Left ventricle myocardium inferior (tissue), 1 donor: ENCODE results near the gene GPR78. TPM values are rescaled to one million over a fixed set of nuclear protein-coding genes. Genes with fewer than 3 reads are reported as not detected.
"Not testable (repeated sequence)": the region's sequence is repeated elsewhere in the genome, so short reads cannot be mapped to it uniquely, and the experiment has no call there.

Experiments used
- DNase-seq: peaks from one replicate; pipeline ENCODE4 v3.0.0-alpha.2; 2020
- H3K27ac ChIP-seq: fragments of 200-600 bp; replicated peaks from 2 replicates; pipeline ENCODE4 v1.8.0; 2021
- H3K27me3 ChIP-seq: fragments of 200-600 bp; 2 replicates; pipeline ENCODE4 v1.8.0; 2021; ENCODE audit warnings: low read depth
- H3K36me3 ChIP-seq: fragments of 200-600 bp; 2 replicates; pipeline ENCODE4 v1.8.0; 2021
- H3K4me1 ChIP-seq: fragments of 200-600 bp; 2 replicates; pipeline ENCODE4 v1.8.0; 2021
- H3K4me3 ChIP-seq: fragments of 200-600 bp; 2 replicates; pipeline ENCODE4 v1.8.0; 2021; ENCODE audit warnings: mild to moderate bottlenecking, moderate library complexity
- H3K9me3 ChIP-seq: fragments of 200-600 bp; replicated peaks from 2 replicates; pipeline ENCODE4 v1.8.0; 2021
- intact Hi-C: fragments of 100-400 bp; cut with micrococcal nuclease; formaldehyde crosslinking; loops from one replicate; pipeline ENCODE4 v1.11.0; 2022
- total RNA-seq: library from RNA; stranded (reverse); fragmentation: NEBNext Ultra II Directional; extraction: Animal tissue kit (Norgen Biotek cat#: 25700); gene quantifications from one replicate; pipeline ENCODE4 v1.2.1, GENCODE V29; 2021
- TF ChIP-seq, protein P1 (sequence below): fragments of 200-600 bp; IDR thresholded peaks from 2 replicates; pipeline ENCODE4 v1.8.0; 2021; ENCODE audit warnings: antibody characterized with exemption, mild to moderate bottlenecking, borderline replicate concordance
- donor health status: DM: no; HTN: yes; CAD: no; lungs with severe emphysema.

Gene GPR78
- total RNA-seq, 1 donor from 2014 or later = not detected

DNA sequence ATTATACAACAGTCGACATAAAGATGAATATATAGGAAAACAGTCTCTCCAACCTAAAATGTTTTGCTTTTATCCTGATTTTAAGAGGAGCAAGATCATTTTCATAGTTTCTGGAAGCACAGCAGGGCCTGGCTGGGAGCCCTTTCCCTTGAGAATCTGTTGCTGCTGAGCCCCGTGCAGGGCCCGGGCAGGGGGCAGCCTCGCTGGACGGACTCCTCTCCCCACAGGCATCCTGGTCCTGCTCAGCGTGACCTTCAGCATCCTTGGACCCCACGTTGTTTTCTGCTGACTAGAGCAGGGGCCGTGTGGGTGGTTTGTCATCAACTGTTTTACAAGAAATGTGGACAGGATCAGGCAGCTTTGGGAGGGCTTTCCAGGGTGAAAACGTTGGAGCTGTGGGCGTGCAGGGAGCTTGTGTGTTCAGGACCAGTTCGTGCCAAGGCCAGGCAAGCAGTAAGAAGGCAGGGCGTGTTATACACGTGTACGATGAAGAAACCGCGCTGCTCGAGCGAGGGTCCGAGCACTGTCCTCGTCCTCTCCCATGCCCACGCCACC lies 37.4 kb downstream of the GPR78 start:
- Histone ChIP-seq H3K36me3 (no peaks in the 10 kb centered on the region), H3K4me1 (peaks cover 2% of the 10 kb centered on the region), H3K4me3 (no peak overlapping the region), H3K27ac (no peak overlapping the region), H3K9me3 (no peaks in the 10 kb centered on the region), H3K27me3 (peaks cover 46% of the 10 kb centered on the region)
- intact Hi-C loops = no loop called here
- TF ChIP-seq, protein P1, sequence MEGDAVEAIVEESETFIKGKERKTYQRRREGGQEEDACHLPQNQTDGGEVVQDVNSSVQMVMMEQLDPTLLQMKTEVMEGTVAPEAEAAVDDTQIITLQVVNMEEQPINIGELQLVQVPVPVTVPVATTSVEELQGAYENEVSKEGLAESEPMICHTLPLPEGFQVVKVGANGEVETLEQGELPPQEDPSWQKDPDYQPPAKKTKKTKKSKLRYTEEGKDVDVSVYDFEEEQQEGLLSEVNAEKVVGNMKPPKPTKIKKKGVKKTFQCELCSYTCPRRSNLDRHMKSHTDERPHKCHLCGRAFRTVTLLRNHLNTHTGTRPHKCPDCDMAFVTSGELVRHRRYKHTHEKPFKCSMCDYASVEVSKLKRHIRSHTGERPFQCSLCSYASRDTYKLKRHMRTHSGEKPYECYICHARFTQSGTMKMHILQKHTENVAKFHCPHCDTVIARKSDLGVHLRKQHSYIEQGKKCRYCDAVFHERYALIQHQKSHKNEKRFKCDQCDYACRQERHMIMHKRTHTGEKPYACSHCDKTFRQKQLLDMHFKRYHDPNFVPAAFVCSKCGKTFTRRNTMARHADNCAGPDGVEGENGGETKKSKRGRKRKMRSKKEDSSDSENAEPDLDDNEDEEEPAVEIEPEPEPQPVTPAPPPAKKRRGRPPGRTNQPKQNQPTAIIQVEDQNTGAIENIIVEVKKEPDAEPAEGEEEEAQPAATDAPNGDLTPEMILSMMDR = no peak
- DNase-seq = no peak

DNA sequence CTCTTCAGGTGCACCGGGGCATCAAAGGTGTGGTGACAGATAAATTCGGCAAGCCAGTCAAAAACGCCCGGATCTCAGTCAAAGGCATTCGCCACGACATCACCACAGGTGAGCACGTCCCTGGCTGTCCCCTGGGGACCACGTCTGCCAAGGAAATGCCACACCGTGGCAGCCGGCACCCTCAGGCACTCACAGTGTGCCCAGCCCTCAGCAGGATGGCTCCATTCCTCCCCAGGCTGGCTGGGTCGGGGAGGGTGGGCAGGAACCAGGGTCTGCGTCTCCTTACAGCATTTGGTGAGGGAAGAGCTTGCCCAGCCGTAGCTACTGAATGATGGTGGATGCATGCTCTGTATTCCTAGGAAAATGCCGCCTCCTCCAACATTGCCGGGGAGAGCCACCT lies 38.2 kb downstream of the GPR78 start:
- no peaks in the 10 kb centered on the region for H3K36me3 ChIP-seq
- H3K9me3 ChIP-seq = no peaks in the 10 kb centered on the region
- peaks cover 46% of the 10 kb centered on the region for H3K27me3 ChIP-seq
- TF ChIP-seq, protein P1 = no peak
- DNase-seq = no peak
- H3K4me3 ChIP-seq = no peak overlapping the region
- no peak overlapping the region for H3K27ac ChIP-seq
- intact Hi-C loops = no loop called here
- no peaks in the 10 kb centered on the region for H3K4me1 ChIP-seq

DNA sequence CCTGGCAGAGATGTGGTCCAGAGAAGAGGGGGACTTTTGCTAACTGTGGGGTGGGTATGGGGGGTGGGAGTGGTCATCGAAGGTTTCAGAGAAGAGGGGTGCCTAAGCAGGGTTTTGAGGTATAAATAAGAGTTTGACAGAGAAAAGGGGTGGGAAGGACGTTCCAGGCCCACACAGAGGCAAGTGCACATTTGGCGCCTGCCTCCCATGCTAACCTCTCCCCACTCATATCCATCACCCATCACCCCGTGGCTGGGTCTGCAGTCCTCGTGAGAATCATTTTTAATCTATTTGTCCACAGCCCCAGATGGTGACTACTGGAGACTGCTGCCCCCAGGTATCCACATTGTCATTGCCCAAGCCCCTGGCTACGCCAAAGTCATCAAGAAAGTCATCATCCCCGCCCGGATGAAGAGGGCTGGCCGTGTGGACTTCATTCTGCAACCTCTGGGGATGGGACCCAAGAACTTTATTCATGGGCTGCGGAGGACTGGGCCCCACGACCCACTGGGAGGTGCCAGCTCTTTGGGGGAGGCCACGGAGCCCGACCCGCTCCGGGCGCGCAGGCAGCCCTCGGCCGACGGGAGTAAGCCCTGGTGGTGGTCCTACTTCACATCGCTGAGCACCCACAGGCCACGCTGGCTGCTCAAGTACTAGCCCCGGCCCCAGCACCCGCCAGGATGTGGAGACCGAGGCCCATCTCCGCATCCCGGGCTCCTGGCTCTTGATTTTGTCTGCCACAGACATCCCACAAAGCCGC lies 38.9 kb downstream of the GPR78 start:
- TF ChIP-seq, protein P1 = no peak
- intact Hi-C loops = no loop called here

DNA sequence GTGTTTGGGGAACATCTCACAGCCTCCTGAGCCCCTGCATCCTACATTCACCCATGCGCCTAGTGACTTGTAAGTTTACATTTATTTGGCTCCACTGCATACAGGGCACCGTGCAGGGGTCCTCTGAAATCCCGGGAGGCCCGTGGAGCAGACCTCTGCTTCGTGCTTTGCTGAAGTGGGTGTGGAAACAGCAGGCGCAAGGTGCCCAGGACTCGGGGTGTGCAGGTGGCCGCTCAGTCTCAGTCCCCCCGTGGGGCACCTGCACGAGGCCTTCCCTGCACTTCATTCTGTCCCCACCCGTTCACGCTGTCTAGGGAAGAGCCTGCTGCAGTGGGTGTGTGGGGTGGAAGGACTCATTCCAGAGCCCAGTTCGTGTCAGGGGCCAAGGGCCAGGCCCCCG lies 40.9 kb downstream of the GPR78 start:
- H3K27ac ChIP-seq, H3K36me3 ChIP-seq, H3K9me3 ChIP-seq, H3K4me3 ChIP-seq, DNase-seq, intact Hi-C loops, H3K4me1 ChIP-seq: not testable (repeated sequence)
- H3K27me3 ChIP-seq = peaks cover 39% of the 10 kb centered on the region

More for the DNA sequence above, 38.9 kb downstream of the GPR78 start:
- Histone ChIP-seq H3K9me3 (no peaks in the 10 kb centered on the region), H3K27me3 (peaks cover 39% of the 10 kb centered on the region), H3K36me3 (no peaks in the 10 kb centered on the region), H3K4me1 (no peaks in the 10 kb centered on the region), H3K27ac (no peak overlapping the region), H3K4me3 (no peak overlapping the region)
- no peak for DNase-seq

DNA sequence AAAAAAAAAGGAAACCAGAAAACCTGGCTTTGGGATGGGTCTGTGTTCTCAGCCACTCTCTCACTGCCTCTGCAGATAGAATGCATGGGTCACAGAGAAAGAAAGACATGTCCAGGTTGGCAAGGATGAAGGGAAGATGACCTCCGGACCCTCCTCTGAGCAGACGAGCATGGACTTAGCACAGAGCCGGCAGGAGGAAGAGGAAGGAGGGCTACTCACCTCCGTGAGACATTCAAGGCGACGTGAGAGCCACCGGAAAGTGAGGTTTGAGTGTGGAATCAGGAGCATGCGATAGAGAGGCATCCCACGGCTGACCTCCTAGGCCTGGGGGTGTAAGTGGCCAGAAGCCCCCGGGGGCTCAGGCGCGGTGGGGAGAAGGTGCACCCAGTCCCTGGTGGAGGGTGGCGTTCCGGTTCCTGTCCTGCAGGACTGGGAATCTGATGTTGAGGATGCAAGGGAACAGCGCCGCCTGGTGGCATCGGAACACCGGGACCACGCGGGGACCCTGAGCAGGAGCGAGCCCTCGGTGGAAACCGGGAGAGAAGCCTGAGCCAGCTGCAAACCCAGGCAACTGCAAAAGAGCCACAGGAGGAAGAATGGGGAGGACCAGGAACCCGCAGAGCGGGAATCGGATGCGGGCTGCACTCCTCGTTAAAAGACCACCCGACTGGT lies 44.5 kb downstream of the GPR78 start:
- H3K27ac ChIP-seq, H3K36me3 ChIP-seq, intact Hi-C loops, H3K4me1 ChIP-seq, H3K4me3 ChIP-seq, DNase-seq, H3K9me3 ChIP-seq, H3K27me3 ChIP-seq: not testable (repeated sequence)

DNA sequence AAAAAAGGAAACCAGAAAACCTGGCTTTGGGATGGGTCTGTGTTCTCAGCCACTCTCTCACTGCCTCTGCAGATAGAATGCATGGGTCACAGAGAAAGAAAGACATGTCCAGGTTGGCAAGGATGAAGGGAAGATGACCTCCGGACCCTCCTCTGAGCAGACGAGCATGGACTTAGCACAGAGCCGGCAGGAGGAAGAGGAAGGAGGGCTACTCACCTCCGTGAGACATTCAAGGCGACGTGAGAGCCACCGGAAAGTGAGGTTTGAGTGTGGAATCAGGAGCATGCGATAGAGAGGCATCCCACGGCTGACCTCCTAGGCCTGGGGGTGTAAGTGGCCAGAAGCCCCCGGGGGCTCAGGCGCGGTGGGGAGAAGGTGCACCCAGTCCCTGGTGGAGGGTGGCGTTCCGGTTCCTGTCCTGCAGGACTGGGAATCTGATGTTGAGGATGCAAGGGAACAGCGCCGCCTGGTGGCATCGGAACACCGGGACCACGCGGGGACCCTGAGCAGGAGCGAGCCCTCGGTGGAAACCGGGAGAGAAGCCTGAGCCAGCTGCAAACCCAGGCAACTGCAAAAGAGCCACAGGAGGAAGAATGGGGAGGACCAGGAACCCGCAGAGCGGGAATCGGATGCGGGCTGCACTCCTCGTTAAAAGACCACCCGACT lies 50.2 kb downstream of the GPR78 start:
- H3K9me3 ChIP-seq, H3K27ac ChIP-seq, H3K27me3 ChIP-seq, H3K4me3 ChIP-seq, DNase-seq, intact Hi-C loops, H3K36me3 ChIP-seq, H3K4me1 ChIP-seq: not testable (repeated sequence)

DNA sequence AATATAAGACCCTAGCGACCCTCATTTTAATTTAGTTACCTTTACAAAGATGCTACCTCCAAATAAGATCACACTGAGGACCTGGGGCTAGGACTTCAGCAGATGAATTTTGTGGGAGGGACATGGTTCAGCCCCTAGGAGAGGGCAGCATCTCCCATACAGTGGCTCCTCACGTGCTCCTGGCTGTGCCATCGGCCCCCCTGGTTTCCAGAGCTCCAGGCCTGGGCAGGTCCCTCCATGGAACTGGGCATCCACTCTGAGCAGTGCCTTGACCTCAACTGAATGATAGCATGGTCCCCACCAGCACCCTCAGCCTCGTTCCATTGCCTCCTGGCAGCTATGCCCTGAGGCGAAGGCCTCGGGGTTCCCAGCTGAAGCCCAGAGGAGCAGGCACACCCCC lies 51.7 kb downstream of the GPR78 start:
- H3K36me3 ChIP-seq, intact Hi-C loops, H3K9me3 ChIP-seq, H3K4me1 ChIP-seq, H3K4me3 ChIP-seq, DNase-seq, H3K27ac ChIP-seq, H3K27me3 ChIP-seq: not testable (repeated sequence)

DNA sequence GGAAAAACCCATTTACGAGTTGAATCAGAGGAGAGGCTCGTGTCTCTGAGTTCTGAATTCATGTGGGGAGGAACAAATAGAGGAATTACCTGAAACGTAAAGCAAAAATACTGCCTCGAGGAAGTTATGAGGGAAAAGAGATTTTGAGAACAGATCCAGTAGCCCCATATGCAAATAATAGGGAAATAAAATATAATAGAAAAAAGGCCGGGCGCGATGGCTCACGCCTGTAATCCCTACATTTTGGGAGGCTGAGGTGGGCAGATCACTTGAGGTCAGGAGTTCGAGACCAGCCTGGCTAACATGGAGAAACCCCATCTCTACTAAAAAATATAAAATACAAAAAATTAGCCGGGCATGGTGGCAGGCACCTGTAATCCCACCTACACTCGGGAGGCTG lies 54.6 kb downstream of the GPR78 start:
- H3K4me1 ChIP-seq, DNase-seq, intact Hi-C loops, H3K9me3 ChIP-seq, H3K4me3 ChIP-seq, H3K36me3 ChIP-seq, H3K27ac ChIP-seq: not testable (repeated sequence)
- H3K27me3 ChIP-seq = peaks cover 31% of the 10 kb centered on the region

DNA sequence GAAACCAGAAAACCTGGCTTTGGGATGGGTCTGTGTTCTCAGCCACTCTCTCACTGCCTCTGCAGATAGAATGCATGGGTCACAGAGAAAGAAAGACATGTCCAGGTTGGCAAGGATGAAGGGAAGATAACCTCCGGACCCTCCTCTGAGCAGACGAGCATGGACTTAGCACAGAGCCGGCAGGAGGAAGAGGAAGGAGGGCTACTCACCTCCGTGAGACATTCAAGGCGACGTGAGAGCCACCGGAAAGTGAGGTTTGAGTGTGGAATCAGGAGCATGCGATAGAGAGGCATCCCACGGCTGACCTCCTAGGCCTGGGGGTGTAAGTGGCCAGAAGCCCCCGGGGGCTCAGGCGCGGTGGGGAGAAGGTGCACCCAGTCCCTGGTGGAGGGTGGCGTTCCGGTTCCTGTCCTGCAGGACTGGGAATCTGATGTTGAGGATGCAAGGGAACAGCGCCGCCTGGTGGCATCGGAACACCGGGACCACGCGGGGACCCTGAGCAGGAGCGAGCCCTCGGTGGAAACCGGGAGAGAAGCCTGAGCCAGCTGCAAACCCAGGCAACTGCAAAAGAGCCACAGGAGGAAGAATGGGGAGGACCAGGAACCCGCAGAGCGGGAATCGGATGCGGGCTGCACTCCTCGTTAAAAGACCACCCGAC lies 55.8 kb downstream of the GPR78 start:
- H3K27ac ChIP-seq, H3K4me3 ChIP-seq, intact Hi-C loops, H3K36me3 ChIP-seq, H3K9me3 ChIP-seq, H3K4me1 ChIP-seq, DNase-seq: not testable (repeated sequence)
- H3K27me3 ChIP-seq = peaks cover 42% of the 10 kb centered on the region
